HG03025 (cell line): ENCODE results near the gene GALNT5.
A peak's percentile ranks its signal among the peaks of the same experiment; 100 is the strongest.
"Not testable (repeated sequence)": the region's sequence is repeated elsewhere in the genome, so short reads cannot be mapped to it uniquely, and the experiment has no call there.

Source experiments
- ATAC-seq: cut with Tn5 transposase; IDR thresholded peaks from one replicate; pipeline ENCODE4 v1.9.1; 2021; ENCODE audit warnings: mild to moderate bottlenecking, moderate library complexity; ENCODE audit not compliant: unreplicated experiment, low FRiP score

GALNT5 gene

GRCh38 chr2:157320409-157320808, 62.9 kb downstream of the GALNT5 start:
- ATAC-seq, result no peak

DNA sequence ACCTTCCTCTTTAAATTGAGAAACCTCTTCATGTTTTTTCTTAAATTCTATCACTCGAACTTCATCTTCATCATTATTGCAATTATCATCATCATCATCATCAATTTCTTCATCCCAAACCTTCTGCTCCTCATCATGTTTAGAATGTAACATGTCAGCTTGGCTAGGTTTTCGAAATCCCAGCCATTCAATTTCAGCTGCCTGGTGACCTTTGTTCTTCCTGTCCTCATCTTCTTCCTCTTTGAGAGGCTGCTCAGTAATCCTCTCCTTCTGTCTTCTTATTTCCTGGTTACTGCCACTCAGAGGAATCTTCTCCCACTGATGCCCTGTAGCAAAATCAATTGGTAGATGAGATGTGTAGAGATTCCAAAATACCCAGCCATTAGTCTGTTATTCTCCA, 64.0 kb downstream of the GALNT5 start:
- no peak for ATAC-seq

GRCh38 chr2:157322432-157322831, 64.9 kb downstream of the GALNT5 start:
- ATAC-seq, result no peak

DNA sequence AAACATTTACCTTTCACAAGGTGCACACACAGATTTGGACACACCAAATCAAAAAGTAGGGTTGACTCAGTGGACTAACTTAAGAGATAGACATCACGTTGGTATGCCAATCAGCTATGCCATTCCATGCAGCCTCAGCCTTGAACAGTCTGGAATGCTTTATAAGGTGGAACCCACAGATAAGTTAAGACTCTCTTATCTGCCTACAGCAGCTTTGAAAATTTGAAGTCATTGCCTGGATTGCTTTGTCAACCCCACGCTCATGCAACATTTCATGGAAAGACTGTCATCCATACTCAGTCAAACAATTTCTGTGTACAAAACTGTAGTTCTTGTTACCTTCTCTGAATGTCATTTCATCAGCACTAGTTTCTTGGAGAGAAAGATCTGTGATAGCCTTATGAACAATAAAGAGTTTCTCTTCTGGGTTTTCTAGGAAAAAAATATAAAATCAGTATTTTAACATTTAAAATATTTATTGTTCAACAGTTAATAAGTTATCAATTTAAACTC, 66.9 kb downstream of the GALNT5 start:
- ATAC-seq, result no peak

GRCh38 chr2:157325786-157326185, 68.3 kb downstream of the GALNT5 start, which contains the start of gene ERMN:
Gene ERMN (minus strand): TSS chr2:157325824. CDS start chr2:157325642, 182 bp downstream.
- ATAC-seq, result no peak

DNA sequence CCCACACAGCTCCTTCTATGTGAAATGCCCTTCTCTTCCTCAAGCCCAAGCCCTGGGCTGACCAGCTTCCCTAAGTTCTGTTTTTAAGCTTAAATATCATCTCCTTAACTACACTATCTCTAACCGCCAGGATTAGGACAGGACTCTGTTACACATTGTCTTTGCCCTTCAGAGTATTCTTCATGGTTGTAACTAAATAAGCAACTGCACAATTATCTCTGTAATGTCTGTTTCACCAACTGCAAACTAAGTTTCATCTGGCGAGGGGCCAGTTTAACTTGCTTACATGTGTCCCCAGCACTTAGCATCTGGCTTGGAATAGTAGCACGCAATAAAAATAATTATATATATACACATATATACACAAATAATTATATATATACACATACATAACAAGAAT, 69.2 kb downstream of the GALNT5 start:
- no peak for ATAC-seq

GRCh38 chr2:157327200-157327599, 69.7 kb downstream of the GALNT5 start:
- ATAC-seq, result peak; percentile 30

DNA sequence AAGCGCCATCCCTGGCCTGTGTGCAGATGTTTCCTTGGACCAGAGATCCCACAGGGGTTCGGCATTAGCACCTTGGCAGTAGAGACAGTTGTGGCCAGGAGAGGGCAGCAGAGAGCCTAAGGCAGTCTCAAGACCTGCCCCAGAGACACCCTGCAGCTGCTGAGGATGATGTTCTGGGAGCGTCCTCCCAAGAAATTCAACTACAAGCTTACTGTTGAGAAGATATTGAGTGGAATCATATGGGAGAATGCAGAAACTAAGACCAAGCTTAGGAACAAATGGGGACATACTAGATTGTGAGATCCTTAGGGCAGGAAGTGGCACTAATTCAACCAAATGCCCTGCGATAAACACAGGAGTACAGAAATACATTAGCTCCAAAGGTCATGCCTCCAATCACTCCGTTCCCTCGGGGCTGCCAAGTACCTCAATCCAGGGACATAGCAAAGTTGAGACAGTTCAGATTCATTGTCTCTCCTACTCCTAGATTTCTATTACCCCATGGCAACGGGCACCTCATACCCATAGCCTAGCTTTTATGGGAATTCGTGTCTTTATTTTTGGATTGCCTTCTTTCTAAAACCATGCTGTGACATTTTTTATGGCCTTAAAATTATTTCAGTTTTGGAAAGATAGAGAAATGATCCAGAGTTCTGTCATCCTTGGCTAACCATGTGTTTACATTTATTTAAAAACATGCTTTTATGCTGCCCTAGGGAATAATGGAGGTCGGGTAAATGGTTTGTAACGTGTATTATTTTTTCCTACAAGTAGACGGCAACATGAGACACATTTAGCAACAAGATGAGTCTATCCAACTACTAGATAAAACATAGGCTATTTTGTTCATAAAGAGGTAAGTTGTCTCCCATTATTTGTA, 70.4 kb downstream of the GALNT5 start:
- ATAC-seq, result peak; percentile 99

DNA sequence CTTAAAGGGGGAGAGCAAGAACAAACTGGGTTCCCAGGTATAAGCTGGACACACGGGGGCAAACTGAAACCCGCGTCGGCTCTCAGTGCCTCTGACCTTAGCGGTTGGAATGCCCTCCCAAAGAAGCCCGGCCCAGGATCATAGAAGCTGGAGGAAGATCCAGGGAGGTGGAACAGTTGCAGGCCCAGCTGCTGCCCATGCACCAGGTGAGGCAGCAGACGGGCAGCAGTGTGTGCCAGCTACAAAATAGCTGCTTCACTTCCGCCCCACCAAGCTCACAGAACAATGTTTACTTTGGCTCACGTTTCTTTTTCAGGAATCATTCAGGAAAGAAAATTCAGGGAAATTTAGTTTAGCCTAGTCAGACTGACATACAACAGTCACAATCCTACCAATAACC, 72.0 kb downstream of the GALNT5 start:
- no peak for ATAC-seq

DNA sequence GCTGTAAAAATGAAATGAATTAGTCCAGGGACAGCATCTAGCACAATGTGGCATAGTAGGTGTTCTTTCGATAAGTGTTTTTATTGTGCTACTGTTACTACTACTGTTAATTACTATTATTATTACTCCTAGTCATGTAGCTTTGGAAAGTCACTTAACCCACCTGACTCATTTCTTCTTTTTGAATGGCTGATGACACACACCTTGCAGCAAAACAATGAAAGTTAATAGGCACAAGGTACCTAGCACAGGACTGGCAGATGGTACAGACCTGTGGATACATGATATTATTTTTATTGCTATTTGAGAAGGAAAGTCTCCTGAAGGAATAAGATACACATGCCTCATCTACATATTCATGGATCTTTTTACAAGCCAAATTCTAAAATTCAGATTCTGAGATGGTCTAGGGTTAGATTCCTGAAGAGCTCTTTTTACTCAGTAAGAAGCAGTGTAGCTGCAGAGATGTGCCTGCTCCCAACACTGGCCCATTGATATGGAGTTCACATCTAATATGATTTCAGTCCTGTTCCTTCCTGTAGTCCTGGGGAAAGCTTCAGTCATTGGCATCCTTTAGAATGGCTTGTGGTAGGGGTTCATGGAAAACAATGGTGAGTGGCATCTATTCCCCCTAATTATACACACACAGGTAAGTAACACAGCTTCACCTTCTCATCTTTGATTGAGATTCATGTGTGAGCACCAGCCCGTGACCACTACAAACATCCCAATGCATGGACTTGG, 76.0 kb downstream of the GALNT5 start:
- ATAC-seq, result no peak

GRCh38 chr2:157334335-157334734, 76.8 kb downstream of the GALNT5 start:
- no peak for ATAC-seq

GRCh38 chr2:157334797-157335196, 77.3 kb downstream of the GALNT5 start:
- no peak for ATAC-seq

DNA sequence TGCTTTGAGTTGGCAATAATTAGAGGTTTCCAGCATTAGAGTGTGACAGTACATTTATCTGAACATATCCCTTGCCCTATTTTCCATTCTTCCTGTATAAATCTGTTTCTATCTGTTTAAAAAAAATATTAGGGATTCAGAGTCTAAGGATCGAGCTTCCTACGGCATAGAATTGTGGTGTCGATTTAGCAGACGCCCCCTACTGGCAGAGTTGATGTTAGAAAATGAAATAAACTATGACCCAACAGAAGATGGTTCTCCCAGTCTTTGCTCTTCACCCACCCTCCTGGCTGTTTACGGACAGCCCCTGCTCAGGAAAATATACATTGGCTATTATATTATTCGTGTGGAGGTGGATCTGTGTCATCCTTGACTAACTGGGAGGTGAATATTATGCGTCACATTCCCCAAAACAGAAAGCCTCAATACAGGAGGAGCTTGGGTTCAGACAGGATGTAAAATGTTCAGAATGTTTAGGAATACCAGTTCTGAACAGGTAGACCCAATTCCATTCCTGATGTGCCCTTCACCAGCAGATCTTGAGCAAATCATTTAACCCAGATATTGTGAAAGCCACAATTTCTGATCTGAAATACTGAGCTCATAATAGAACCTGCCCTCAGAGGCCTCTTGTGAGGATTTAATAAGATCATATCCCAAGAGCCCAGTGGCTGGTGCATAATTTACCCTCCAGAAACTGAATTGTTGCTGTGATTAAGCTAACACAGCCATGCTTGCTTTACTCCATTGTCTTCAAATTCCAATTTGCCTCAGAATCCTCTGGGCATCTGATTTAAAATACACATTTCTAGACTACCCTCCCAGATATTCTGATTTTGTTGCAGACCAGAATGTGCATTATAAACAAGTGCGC, 78.9 kb downstream of the GALNT5 start:
- ATAC-seq, result no peak

- ATAC-seq, result no peak
Observed at GRCh38 chr2:157337978-157338377, 80.5 kb downstream of the GALNT5 start.

- no peak for ATAC-seq
Observed at GRCh38 chr2:157339965-157340655, 82.6 kb downstream of the GALNT5 start.

DNA sequence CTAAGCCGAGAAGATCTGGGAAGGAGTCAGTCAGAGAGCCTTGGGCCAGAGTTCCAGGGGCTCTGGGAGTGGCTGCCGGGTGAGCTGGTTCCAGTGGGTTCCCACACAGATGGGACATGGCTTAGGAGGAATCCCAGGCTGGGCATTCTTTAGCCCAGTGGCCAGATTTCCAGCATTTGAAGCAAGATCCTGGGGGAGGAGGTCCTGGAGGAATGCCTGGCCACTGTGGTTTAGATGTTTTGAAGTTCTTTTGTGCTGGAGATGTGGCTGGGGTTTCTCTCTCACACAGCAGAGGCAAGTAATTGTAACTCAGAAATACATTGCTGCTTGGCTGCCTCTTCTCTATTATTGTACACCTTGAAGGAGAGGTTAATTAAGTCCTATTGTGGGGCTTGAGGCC, 83.9 kb downstream of the GALNT5 start:
- not testable (repeated sequence) for ATAC-seq

DNA sequence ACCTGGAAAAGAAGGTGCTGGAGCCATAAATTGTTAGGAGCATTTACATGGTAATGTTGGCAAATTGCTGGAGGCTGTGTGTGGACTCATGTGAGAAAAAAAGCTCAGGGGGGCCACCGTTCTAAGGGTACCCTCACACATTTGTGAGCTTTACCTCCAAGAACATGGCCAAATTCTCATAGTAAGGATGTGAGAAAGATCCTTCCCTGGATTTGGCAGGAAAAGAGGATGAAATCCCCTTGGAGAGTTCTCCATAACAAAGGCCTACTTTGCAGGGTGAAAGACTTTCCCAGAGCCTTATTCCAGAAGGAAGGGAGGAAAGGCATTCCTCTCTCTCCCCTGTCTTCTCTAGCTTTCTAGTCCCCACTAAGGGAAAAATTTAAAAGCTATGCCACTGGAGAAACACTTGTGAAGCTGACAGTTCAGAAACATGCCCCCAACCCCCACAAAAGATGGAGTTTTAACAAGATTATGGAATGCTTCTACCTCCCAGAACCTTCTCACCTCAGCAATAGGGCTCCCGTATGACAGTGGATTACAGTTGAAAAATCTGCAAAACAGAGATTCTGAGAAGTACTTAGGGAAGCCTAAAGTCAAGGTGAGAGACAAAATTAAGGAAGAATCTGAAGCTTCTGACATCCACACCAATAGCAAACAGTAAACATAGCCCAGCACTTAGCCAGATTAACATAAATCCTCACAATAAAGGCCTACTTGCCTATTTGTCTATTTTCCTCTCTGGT, 88.3 kb downstream of the GALNT5 start:
- ATAC-seq, result no peak

DNA sequence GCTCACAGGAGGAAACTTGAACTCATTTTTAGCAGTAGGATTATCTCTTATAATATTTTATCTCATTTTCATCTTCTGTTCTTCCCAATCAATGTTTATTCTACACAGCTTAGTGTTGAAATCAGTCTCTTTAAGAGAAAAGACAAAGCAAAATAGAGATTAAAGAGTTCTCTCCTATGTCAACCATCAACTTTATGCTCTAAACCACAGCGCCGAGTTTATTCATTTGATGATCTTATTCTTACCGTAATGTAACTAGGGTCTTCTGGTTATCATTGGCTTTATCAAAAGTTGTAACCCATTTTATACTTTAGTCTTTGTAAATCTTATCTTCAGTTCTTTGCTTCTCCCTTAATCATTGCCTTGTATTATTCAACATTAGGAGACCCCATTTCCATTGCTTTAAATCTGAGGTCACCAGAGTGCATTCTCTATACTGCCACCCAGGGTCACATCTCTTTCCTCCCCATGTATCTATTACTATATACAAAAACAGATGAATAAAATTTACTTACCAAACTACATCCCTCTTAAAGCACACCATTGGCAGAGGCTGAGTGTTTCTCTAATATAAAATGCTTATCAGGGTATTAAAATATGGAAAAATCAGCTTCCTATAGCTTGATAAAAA, 90.9 kb downstream of the GALNT5 start:
- ATAC-seq, result no peak
